Adipocyte (in vitro differentiated cells): ENCODE data around the gene FOXD4L1.
"Not testable (repeated sequence)": the region's sequence is repeated elsewhere in the genome, so short reads cannot be mapped to it uniquely, and the experiment has no call there.

Source experiments
- DNase-seq: peaks from one replicate; pipeline ENCODE4 v3.0.0-alpha.2; 2015; ENCODE audit warnings: low read depth
- H3K27me3 ChIP-seq: replicated peaks from 2 replicates; pipeline ENCODE4 v1.7.0; 2013; ENCODE audit warnings: mild to moderate bottlenecking, low read length, moderate library complexity; ENCODE audit not compliant: control insufficient read depth, insufficient read depth
- H3K36me3 ChIP-seq: 2 replicates; pipeline ENCODE4 v1.7.0; 2013; ENCODE audit warnings: low read length, mild to moderate bottlenecking, moderate library complexity; ENCODE audit not compliant: control insufficient read depth, insufficient read depth, severe bottlenecking
- H3K4me1 ChIP-seq: 2 replicates; pipeline ENCODE4 v1.7.0; 2013; ENCODE audit warnings: mild to moderate bottlenecking, low read length, moderate library complexity; ENCODE audit not compliant: control insufficient read depth, insufficient read depth
- H3K4me3 ChIP-seq: 2 replicates; pipeline ENCODE4 v1.7.0; 2013; ENCODE audit warnings: mild to moderate bottlenecking, low read length, moderate library complexity
- H3K9ac ChIP-seq: 2 replicates; pipeline ENCODE4 v1.7.0; 2013; ENCODE audit warnings: mild to moderate bottlenecking, low read length, moderate library complexity
- H3K9me3 ChIP-seq: 2 replicates; pipeline ENCODE4 v1.7.0; 2013; ENCODE audit warnings: mild to moderate bottlenecking, low read length, moderate library complexity; ENCODE audit not compliant: control insufficient read depth

The FOXD4L1 gene

DNA sequence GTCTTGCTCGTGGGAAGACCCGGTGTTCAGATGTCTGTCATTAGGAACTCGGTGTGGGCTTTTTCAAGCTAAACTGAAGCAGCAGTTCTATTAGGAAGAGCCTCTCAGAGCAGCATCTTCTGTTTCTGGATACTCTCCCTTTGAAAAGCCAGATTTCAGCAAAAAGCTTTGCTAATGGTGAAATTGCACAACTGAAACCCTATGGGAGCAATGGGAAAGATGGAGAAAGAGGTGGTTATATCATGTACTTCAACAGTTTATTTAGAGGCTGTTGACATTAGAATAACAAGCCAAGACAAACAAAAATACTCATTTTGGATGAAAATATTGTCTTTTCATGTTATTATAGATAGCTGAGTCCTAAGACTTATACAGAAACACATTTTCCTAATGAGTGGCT, 30.4 kb downstream of the FOXD4L1 start:
- H3K4me1 ChIP-seq, DNase-seq, H3K9me3 ChIP-seq: not testable (repeated sequence)

DNA sequence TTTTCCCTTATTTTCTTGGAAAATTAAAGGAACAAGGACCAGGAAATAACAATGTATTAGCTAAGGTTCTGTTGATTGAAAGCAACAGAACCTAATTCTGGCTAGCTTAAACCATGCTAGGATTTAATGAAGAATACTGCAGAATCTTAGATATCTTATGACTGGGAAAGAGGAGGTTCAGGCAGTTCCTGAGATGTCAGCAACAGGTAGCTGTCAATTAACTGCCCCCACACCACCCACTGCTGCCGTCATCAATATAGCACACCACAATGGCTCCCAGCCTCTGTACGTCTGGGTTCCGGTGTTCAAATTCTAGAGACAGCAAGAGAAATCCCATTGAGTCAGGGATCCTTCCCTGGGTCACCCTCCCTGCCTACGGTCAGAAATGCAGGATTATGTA, 34.5 kb downstream of the FOXD4L1 start:
- not testable (repeated sequence) for H3K27me3 ChIP-seq, H3K4me1 ChIP-seq, H3K36me3 ChIP-seq, DNase-seq, H3K9me3 ChIP-seq, H3K9ac ChIP-seq, H3K4me3 ChIP-seq

More for the DNA sequence above, 30.4 kb downstream of the FOXD4L1 start:
- not testable (repeated sequence) for H3K36me3 ChIP-seq, H3K9ac ChIP-seq, H3K4me3 ChIP-seq, H3K27me3 ChIP-seq

DNA sequence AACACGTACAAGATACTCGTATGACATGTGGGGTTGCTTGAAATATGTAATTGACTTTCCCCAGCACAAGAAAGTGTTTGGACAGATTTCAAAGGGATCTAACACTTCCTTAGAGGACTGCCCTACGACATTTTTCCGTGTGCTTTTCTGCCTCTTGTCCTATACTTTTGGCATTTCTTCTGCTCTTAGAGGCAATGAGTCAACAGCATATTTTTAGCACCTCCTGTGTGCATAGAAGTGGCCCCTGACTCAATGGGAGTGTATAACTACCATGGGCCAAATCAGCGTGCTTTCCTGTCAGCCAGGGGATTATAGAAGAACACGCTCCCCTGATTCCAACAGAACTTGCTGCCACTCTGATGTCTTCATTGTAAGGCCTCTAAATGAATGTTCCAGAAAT, 38.1 kb downstream of the FOXD4L1 start:
- not testable (repeated sequence) for H3K36me3 ChIP-seq, H3K27me3 ChIP-seq, H3K4me3 ChIP-seq, H3K4me1 ChIP-seq, H3K9me3 ChIP-seq, DNase-seq, H3K9ac ChIP-seq

DNA sequence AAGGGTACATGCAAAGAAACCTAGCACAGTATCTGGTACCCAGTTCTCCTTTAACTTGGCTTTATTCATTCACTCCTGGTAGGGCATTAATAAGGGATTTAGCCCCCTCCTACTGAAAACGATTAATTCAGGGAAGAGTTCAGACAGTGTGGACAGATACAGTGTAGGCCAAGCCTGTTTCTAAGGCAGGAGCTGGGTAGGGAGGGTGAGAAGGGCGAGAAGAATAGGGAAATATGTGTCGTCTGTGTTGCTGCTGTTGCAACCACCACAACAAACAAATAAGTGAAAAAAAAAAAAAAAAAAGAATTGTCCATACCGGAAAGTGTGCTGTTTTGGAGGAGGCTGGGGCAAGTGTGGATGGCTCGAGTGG, 42.4 kb downstream of the FOXD4L1 start:
- not testable (repeated sequence) for H3K9me3 ChIP-seq, DNase-seq, H3K4me1 ChIP-seq, H3K4me3 ChIP-seq, H3K9ac ChIP-seq, H3K27me3 ChIP-seq, H3K36me3 ChIP-seq

DNA sequence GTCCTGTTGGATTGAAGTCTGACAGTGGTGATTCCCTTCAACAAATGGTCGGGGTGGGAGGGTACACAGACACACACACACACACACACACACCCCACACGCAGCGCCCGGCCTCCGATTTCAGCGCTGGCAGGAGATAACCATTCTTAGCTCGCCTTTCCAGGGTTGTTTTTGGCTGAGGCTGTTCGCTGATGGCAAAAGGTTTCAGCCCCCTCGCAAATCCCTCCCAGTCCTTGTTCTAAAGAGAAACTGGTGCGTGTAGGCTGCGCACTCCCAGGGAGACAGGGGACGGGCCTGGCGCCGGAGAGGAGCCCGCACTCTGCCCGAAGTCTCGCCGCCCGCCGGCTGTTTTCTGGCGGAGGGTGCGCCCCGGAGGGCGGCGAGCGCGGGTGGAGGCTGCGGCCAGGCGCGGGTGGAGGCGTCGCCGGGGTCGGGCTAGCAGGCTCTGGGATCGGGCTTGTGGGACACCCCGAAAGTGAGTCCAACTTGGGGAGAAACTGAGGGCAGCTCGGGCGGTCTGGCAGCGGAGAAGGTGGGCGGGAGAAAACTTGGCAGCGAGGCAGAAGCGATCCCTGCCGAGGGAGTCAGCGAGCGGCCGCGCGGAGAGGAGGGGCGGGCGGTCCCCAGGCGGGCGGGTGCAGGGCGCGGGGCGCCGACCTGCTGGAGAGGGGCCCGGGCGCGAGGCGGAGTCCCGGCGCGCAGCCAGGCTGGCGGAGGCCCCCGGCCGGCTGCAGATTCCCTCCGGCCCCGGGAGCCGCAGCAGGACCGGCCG, 42.9 kb downstream of the FOXD4L1 start:
- H3K9me3 ChIP-seq, H3K36me3 ChIP-seq, H3K4me1 ChIP-seq, H3K27me3 ChIP-seq: not testable (repeated sequence)
- peak overlapping the region; percentile 79 for H3K4me3 ChIP-seq
- DNase-seq, result peak; percentile 48
- peak overlapping the region; percentile 76 for H3K9ac ChIP-seq

DNA sequence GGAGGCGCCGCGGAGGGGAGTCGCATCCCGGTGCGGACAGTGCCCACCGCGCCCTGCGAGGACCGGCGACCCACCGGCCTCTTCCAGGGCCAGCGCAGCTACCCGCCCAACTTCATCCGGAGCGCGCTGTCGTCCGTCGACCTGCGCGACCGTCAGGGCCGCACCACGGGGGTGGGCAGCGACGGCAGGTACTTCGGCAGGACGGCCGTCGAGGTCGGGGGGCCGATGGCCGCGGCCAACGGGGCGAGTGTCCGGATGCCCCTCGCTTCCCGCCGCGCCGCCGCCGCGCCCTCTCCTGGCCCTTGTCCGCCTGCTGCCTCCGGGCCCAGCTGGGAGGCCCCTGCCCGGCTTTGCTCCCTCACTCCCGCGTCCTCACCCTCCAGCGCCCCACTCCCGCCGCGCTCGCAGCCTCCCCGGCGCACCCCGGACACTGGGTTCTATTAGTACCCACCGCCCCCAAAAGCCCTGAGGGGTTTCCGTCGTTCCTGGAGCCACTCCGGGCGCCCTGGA, 43.6 kb downstream of the FOXD4L1 start:
- H3K4me1 ChIP-seq, H3K27me3 ChIP-seq, DNase-seq, H3K9me3 ChIP-seq, H3K36me3 ChIP-seq: not testable (repeated sequence)
- H3K4me3 ChIP-seq, result peak overlapping the region; percentile 79
- peak overlapping the region; percentile 76 for H3K9ac ChIP-seq

DNA sequence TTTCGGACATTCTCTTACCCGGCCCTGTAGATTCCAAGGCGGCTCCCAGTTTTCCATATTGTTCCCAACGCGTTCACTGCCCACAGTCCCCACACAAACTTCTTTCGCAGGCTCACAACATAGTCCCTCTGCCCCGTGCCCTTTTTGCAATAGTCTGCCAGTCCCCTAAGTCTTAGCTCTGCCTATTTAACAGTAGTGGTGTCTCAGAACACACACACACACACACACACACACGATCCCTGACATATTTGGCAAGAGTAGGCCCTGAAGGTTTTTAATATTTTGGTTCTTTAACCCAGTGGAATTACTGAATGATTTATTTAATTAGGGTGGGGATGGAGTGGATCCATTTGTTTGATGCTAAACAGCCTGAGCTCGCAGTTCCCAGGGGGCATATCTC, 44.1 kb downstream of the FOXD4L1 start:
- DNase-seq, H3K36me3 ChIP-seq, H3K27me3 ChIP-seq: not testable (repeated sequence)

More for the DNA sequence above, 44.1 kb downstream of the FOXD4L1 start:
- H3K4me3 ChIP-seq, H3K9me3 ChIP-seq, H3K9ac ChIP-seq, H3K4me1 ChIP-seq: not testable (repeated sequence)
